Rectal smooth muscle tissue (tissue), 1 donor: ENCODE results near the gene ANXA5.

Experiments used
- H3K27ac ChIP-seq: one replicate; pipeline ENCODE4 v1.7.0; 2013; ENCODE audit warnings: low read depth, low read length, inconsistent platforms
- H3K27me3 ChIP-seq: one replicate; pipeline ENCODE4 v1.7.0; 2013; ENCODE audit warnings: low read length; ENCODE audit not compliant: control insufficient read depth, insufficient read depth
- H3K36me3 ChIP-seq: one replicate; pipeline ENCODE4 v1.7.0; 2013; ENCODE audit warnings: low read length; ENCODE audit not compliant: control insufficient read depth, insufficient read depth
- H3K4me1 ChIP-seq: one replicate; pipeline ENCODE4 v1.7.0; 2013; ENCODE audit warnings: low read length; ENCODE audit not compliant: control insufficient read depth, insufficient read depth
- H3K4me3 ChIP-seq: one replicate; pipeline ENCODE4 v1.7.0; 2013; ENCODE audit warnings: low read length
- H3K9ac ChIP-seq: one replicate; pipeline ENCODE4 v1.7.0; 2013; ENCODE audit warnings: low read length

ANXA5 gene

GRCh38 chr4:121706595-121707021 is 9.8 kb upstream of the ANXA5 start:
- Histone ChIP-seq H3K4me1 (no peaks in the 10 kb centered on the region), H3K27ac (no peak overlapping the region), H3K36me3 (no peaks in the 10 kb centered on the region), H3K27me3 (no peaks in the 10 kb centered on the region), H3K9ac (no peak overlapping the region), H3K4me3 (no peak overlapping the region)

DNA sequence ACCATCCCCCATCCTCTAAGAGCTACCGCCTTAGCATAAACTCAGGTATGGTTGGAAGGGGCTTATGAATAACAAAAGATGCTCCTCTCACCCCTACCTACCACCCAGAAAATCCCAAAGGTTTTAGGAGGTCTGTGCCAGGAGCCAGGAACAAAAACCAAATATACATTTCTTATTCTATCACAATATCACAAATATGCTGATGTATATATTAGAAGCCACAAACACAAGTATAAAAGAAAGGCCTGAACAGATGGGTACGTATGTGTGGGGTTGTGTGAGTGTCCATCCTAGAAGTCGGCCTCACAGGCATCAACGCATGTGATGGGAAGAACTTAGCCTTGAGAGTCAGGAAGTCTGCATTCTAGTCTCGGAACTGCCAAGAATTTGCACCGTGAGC is 8.7 kb upstream of the ANXA5 start:
- Histone ChIP-seq H3K27ac (no peak overlapping the region), H3K27me3 (no peaks in the 10 kb centered on the region), H3K9ac (no peak overlapping the region), H3K4me3 (no peak overlapping the region), H3K36me3 (no peaks in the 10 kb centered on the region), H3K4me1 (no peaks in the 10 kb centered on the region)

DNA sequence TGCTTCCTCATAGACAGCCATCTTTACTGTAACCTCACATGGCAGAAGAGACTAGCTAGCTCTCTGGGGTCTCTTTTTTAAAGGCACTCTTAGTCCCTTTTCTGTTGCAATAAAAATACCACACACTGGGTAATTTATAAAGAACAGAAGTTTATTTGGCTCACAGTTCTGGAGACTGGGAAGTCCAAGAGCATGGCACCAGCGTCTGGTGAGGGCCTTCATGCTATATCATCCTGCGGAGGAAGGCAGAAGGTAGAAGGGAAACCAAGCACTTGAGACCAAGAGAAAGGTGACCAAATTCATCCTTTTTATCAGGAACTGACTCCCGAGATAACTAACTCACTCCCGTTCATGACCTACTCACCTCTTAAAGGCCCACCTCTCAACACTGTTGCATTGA is 5.4 kb upstream of the ANXA5 start:
- no peaks in the 10 kb centered on the region for H3K4me1 ChIP-seq
- no peak overlapping the region for H3K27ac ChIP-seq
- H3K36me3 ChIP-seq = no peaks in the 10 kb centered on the region
- H3K9ac ChIP-seq = no peak overlapping the region
- H3K27me3 ChIP-seq = no peaks in the 10 kb centered on the region
- H3K4me3 ChIP-seq = no peak overlapping the region

GRCh38 chr4:121701263-121701662 is 4.5 kb upstream of the ANXA5 start:
- no peaks in the 10 kb centered on the region for H3K27me3 ChIP-seq
- H3K27ac ChIP-seq = no peak overlapping the region
- no peaks in the 10 kb centered on the region for H3K4me1 ChIP-seq
- no peak overlapping the region for H3K9ac ChIP-seq
- no peak overlapping the region for H3K4me3 ChIP-seq
- H3K36me3 ChIP-seq = no peaks in the 10 kb centered on the region

DNA sequence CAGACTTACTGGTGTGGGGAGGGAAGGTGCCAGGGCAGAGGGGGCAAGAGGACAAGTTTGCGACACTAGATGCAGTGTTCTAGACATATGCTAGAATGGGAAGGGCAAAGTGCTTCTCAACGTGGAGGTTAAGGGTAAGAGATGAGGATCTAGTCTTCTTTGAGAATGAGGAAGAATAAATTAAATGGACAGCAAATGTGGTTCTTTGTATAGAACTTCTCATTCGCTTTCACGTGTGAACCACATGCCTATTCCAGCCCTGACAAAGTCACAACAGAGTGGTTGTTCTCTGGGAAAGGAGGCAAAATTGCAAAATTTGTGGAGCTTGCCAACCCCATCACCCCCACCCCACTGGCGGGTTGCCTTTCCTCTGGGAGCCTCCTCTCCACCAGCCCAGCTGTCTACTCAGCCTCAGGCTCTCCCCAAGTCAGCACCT is 1.5 kb upstream of the ANXA5 start:
- no peak overlapping the region for H3K27ac ChIP-seq
- H3K4me3 ChIP-seq = no peak overlapping the region

GRCh38 chr4:121697564-121697963 is 784 bp upstream of the ANXA5 start:
- Histone ChIP-seq H3K27ac (peak overlapping the region; percentile 96), H3K36me3 (no peaks in the 10 kb centered on the region), H3K4me1 (no peaks in the 10 kb centered on the region), H3K27me3 (no peaks in the 10 kb centered on the region), H3K4me3 (peak overlapping the region; percentile 90), H3K9ac (peak overlapping the region; percentile 45)

More for the DNA sequence above, 1.5 kb upstream of the ANXA5 start:
- Histone ChIP-seq H3K9ac (no peak overlapping the region), H3K27me3 (no peaks in the 10 kb centered on the region), H3K4me1 (no peaks in the 10 kb centered on the region), H3K36me3 (no peaks in the 10 kb centered on the region)

- peak overlapping the region; percentile 95 for H3K4me3 ChIP-seq
- H3K4me1 ChIP-seq = peaks cover 4% of the 10 kb centered on the region
- H3K36me3 ChIP-seq = no peaks in the 10 kb centered on the region
- H3K27me3 ChIP-seq = no peaks in the 10 kb centered on the region
- peak overlapping the region; percentile 89 for H3K9ac ChIP-seq
- peak overlapping the region; percentile 96 for H3K27ac ChIP-seq
Observed at GRCh38 chr4:121696170-121696580, 605 bp downstream of the ANXA5 start.

DNA sequence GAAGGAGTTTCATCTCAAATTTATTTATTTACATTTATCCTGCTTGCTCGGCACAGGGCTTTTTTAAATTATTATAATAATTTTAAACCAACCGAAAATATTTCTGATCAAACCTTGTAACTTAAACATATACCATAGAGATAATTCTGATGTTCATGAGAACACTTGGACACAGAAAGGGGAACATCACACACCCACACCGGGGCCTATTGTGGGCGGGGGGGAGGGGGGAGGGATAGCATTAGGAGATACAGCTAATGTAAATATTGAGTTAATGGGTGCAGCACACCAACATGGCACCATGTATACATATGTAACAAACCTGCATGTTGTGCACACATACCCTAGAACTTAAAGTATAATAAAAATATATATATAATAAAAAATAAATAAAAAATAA is 2.9 kb downstream of the ANXA5 start:
- Histone ChIP-seq H3K9ac (no peak overlapping the region), H3K27ac (no peak overlapping the region), H3K4me3 (no peak overlapping the region), H3K27me3 (no peaks in the 10 kb centered on the region), H3K4me1 (peaks cover 17% of the 10 kb centered on the region), H3K36me3 (no peaks in the 10 kb centered on the region)

GRCh38 chr4:121693450-121693849 is 3.3 kb downstream of the ANXA5 start:
- Histone ChIP-seq H3K9ac (no peak overlapping the region), H3K27me3 (no peaks in the 10 kb centered on the region), H3K4me1 (peaks cover 17% of the 10 kb centered on the region), H3K36me3 (no peaks in the 10 kb centered on the region), H3K27ac (no peak overlapping the region), H3K4me3 (no peak overlapping the region)

GRCh38 chr4:121692261-121692660 is 4.5 kb downstream of the ANXA5 start:
- Histone ChIP-seq H3K4me3 (no peak overlapping the region), H3K27me3 (no peaks in the 10 kb centered on the region), H3K36me3 (no peaks in the 10 kb centered on the region), H3K4me1 (peaks cover 17% of the 10 kb centered on the region), H3K9ac (no peak overlapping the region), H3K27ac (no peak overlapping the region)

DNA sequence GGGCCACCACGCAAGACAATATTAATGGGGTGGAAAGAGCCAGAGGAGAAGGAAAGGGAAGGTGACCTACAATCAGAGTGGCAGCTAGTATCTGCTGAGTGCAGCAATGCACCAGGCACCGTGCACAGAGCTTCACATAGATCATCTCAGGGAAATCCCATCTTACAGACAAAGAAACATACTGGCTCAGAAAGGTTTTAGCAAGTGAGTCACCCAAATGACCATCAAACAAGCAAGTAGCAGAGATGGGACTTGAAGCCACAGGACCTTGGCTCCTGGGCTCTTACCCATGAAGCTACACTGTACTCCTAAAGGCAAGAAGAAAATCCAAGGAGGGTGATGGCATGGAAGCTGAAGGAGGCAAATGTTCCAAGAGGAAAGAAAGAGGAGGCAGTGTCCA is 6.8 kb downstream of the ANXA5 start:
- Histone ChIP-seq H3K4me3 (peak overlapping the region; percentile 11), H3K27ac (peak overlapping the region; percentile 48), H3K27me3 (no peaks in the 10 kb centered on the region), H3K36me3 (peaks cover 5% of the 10 kb centered on the region), H3K9ac (no peak overlapping the region), H3K4me1 (peaks cover 17% of the 10 kb centered on the region)

DNA sequence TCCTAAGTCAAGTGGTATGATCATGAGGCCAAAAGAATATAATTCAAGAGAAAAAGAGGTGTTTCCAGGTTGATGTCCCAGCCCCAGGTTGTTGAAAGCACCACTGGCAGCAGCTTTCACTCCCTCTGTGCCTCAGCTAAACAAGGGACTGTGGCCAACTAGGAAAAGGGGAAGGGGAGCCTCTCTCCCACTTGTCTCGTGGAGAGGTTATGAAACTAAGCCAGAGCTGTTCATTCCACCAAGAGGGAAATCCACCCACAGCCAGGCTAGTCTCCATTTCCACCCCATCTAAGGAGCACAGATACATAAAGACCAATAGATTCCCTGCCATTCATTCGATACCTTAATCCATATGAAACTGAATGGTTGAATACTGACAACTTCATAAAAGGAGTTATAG is 8.1 kb downstream of the ANXA5 start:
- Histone ChIP-seq H3K4me3 (no peak overlapping the region), H3K36me3 (peaks cover 5% of the 10 kb centered on the region), H3K9ac (no peak overlapping the region), H3K27me3 (no peaks in the 10 kb centered on the region), H3K27ac (no peak overlapping the region), H3K4me1 (peaks cover 17% of the 10 kb centered on the region)

- Histone ChIP-seq H3K36me3 (peaks cover 5% of the 10 kb centered on the region), H3K4me1 (peaks cover 17% of the 10 kb centered on the region), H3K27ac (no peak overlapping the region)
Observed at GRCh38 chr4:121688261-121688660, 8.5 kb downstream of the ANXA5 start.

More at GRCh38 chr4:121688261-121688660, 8.5 kb downstream of the ANXA5 start:
- H3K4me3 ChIP-seq = no peak overlapping the region
- no peak overlapping the region for H3K9ac ChIP-seq
- H3K27me3 ChIP-seq = no peaks in the 10 kb centered on the region
